Measurements from ENCODE around the gene ATF3.

GRCh38 chr1:212623603-212624002 lies 15.0 kb downstream of the ATF3 start:
- no peak for TF ChIP-seq POLR2A (IDR thresholded peaks at IDR 0.05; ENCODE audit: low read depth, low read length)
- no peak for TF ChIP-seq POLR2AphosphoS5 (IDR thresholded peaks at IDR 0.05; ENCODE audit: low read depth, low read length)
- TF ChIP-seq TAF1 (IDR thresholded peaks at IDR 0.05; ENCODE audit: borderline replicate concordance, low read depth, low read length) = no peak
